Endodermal cell (in vitro differentiated cells): ENCODE data around the gene AHRR. TPM values are rescaled to one million over a fixed set of nuclear protein-coding genes. Genes with fewer than 3 reads are reported as not detected.
"Not testable (repeated sequence)": the region's sequence is repeated elsewhere in the genome, so short reads cannot be mapped to it uniquely, and the experiment has no call there.

Experiments used
- DNase-seq: peaks from one replicate; pipeline ENCODE4 v3.0.0-alpha.2; 2017
- H3K27ac ChIP-seq: 2 replicates; pipeline ENCODE4 v1.5.1; 2013; ENCODE audit warnings: mild to moderate bottlenecking, low read depth, low read length, moderate library complexity
- H3K27me3 ChIP-seq: 2 replicates; pipeline ENCODE4 v1.6.1; 2013; ENCODE audit warnings: mild to moderate bottlenecking, low read length, moderate library complexity; ENCODE audit not compliant: insufficient read depth, control insufficient read depth, poor library complexity, severe bottlenecking
- H3K36me3 ChIP-seq: 2 replicates; pipeline ENCODE4 v1.7.0; 2013; ENCODE audit warnings: mild to moderate bottlenecking, low read length, moderate library complexity; ENCODE audit not compliant: control insufficient read depth, insufficient read depth
- H3K4me1 ChIP-seq: one replicate; pipeline ENCODE4 v1.7.0; 2013; ENCODE audit warnings: low read length; ENCODE audit not compliant: control insufficient read depth, insufficient read depth
- H3K4me3 ChIP-seq: 2 replicates; pipeline ENCODE4 v1.5.1; 2013; ENCODE audit warnings: mild to moderate bottlenecking, low read length, moderate library complexity
- H3K9ac ChIP-seq: 2 replicates; pipeline ENCODE4 v1.6.1; 2013; ENCODE audit warnings: mild to moderate bottlenecking, low read length, moderate library complexity; ENCODE audit not compliant: poor library complexity, severe bottlenecking; ENCODE audit errors: extremely low read depth
- H3K9me3 ChIP-seq: 2 replicates; pipeline ENCODE4 v1.6.1; 2013; ENCODE audit warnings: mild to moderate bottlenecking, low read length, moderate library complexity; ENCODE audit not compliant: control insufficient read depth
- H3K27ac Mint-ChIP-seq: 2 replicates; pipeline ENCODE4 v1.8.0; 2020; ENCODE audit warnings: mixed read lengths
- H3K27me3 Mint-ChIP-seq: 2 replicates; pipeline ENCODE4 v1.8.0; 2021; ENCODE audit warnings: mild to moderate bottlenecking, mixed read lengths; ENCODE audit not compliant: insufficient read depth
- H3K36me3 Mint-ChIP-seq: 2 replicates; pipeline ENCODE4 v1.8.0; 2020; ENCODE audit warnings: low read depth, mixed read lengths
- H3K4me1 Mint-ChIP-seq: 2 replicates; pipeline ENCODE4 v1.8.0; 2020; ENCODE audit warnings: mixed read lengths
- H3K4me3 Mint-ChIP-seq: 2 replicates; pipeline ENCODE4 v1.8.0; 2020; ENCODE audit warnings: mild to moderate bottlenecking, moderate library complexity, mixed read lengths
- H3K9me3 Mint-ChIP-seq: 2 replicates; pipeline ENCODE4 v1.8.0; 2020; ENCODE audit warnings: mild to moderate bottlenecking, mixed read lengths
- CTCF ChIP-seq: fragments of 200-600 bp; sonication (generic); conservative IDR thresholded peaks from 2 replicates; pipeline ENCODE4 v1.5.0; 2021; ENCODE audit warnings: antibody characterized with exemption, mild to moderate bottlenecking
- WGBS, 2 experiments: methylation state at CpG; one replicate each; pipeline versions ENCODE4 v1.1.5 to v1.1.7; 2013; ENCODE audit warnings: missing lambda C conversion rate in 2 of 2, mixed read lengths in 1 of 2; ENCODE audit not compliant: insufficient coverage in 1 of 2, insufficient read length in 1 of 2; 5-methylcytosine and 5-hydroxymethylcytosine counted together
- total RNA-seq, 2 donors: library from RNA; stranded (reverse); fragmentation: NEBNext Ultra II Directional in 1 of 2; extraction: Animal tissue kit (Norgen Biotek cat#: 25700) in 1 of 2; gene quantifications; 2 replicates in 1 of 2; 3 replicates in 1 of 2; pipeline ENCODE4 v1.2.1, GENCODE V29; 2021

Gene AHRR
- total RNA-seq, 2 donors from 2014 or later: 1.4 to 2.0 TPM

- WGBS, 2 experiments: 0 to 1% methylated on average over 15 to 137 of the region's 137 CpGs
- no peak overlapping the region for H3K27ac Mint-ChIP-seq
- H3K27me3 Mint-ChIP-seq: peaks cover 23% of the 10 kb centered on the region
- peak; percentile 90 for DNase-seq
- H3K9me3 Mint-ChIP-seq: no peaks in the 10 kb centered on the region
- H3K36me3 Mint-ChIP-seq: peaks cover 1% of the 10 kb centered on the region
- H3K4me1 ChIP-seq: peaks cover 6% of the 10 kb centered on the region
- H3K27ac ChIP-seq: peak overlapping the region; percentile 75
- peak overlapping the region; percentile 83 for H3K4me3 ChIP-seq
- H3K9ac ChIP-seq: peak overlapping the region; percentile 62
- peak overlapping the region; percentile 73 for H3K4me3 Mint-ChIP-seq
- H3K27me3 ChIP-seq: peaks cover 18% of the 10 kb centered on the region
- peaks cover 6% of the 10 kb centered on the region for H3K4me1 Mint-ChIP-seq
- no peaks in the 10 kb centered on the region for H3K36me3 ChIP-seq
- H3K9me3 ChIP-seq: no peaks in the 10 kb centered on the region
- TF ChIP-seq CTCF: peak; percentile 12
These were observed 151.4 kb downstream of the AHRR start for GRCh38 chr5:472656-473550.

- no peaks in the 10 kb centered on the region for H3K9me3 Mint-ChIP-seq
- WGBS, 2 experiments: 0 to 2% methylated on average over 12 to 44 of the region's 44 CpGs
- H3K9ac ChIP-seq: no peak overlapping the region
- no peaks in the 10 kb centered on the region for H3K36me3 ChIP-seq
- peaks cover 6% of the 10 kb centered on the region for H3K4me1 ChIP-seq
- H3K36me3 Mint-ChIP-seq: peaks cover under 1% of the 10 kb centered on the region
- peak overlapping the region; percentile 73 for H3K4me3 Mint-ChIP-seq
- DNase-seq: peak; percentile 83
- peaks cover 6% of the 10 kb centered on the region for H3K4me1 Mint-ChIP-seq
- peaks cover 23% of the 10 kb centered on the region for H3K27me3 Mint-ChIP-seq
- no peaks in the 10 kb centered on the region for H3K9me3 ChIP-seq
- TF ChIP-seq CTCF: no peak
- no peak overlapping the region for H3K27ac ChIP-seq
- peaks cover 18% of the 10 kb centered on the region for H3K27me3 ChIP-seq
- peak overlapping the region; percentile 83 for H3K4me3 ChIP-seq
- H3K27ac Mint-ChIP-seq: no peak overlapping the region
These were observed 152.2 kb downstream of the AHRR start for GRCh38 chr5:473551-474192.

- Histone ChIP-seq H3K4me3 (peak overlapping the region; percentile 83), H3K27me3 (peaks cover 18% of the 10 kb centered on the region)
- H3K27ac ChIP-seq, H3K4me1 ChIP-seq, H3K9me3 Mint-ChIP-seq, H3K9me3 ChIP-seq, H3K27ac Mint-ChIP-seq, H3K36me3 Mint-ChIP-seq, H3K4me1 Mint-ChIP-seq, H3K9ac ChIP-seq, H3K36me3 ChIP-seq, DNase-seq: not testable (repeated sequence)
- Mint-ChIP-seq H3K4me3 (peak overlapping the region; percentile 73), H3K27me3 (peaks cover 23% of the 10 kb centered on the region)
- WGBS, 2 experiments: 1% methylated on average over 32 of the region's 50 CpGs; no CpG with 5 or more reads in 1 of the 2 experiments
These were observed 152.8 kb downstream of the AHRR start for GRCh38 chr5:474232-474839.
